RPMI7951 (cell line): ENCODE measurements around the gene RFT1. TPM values are rescaled to one million over a fixed set of nuclear protein-coding genes. Genes with fewer than 3 reads are reported as not detected.

Source experiments
- total RNA-seq: library from RNA; depleted of rRNA; stranded (reverse); fragments of >200 nt; shearing (Covaris generic); gene quantifications from 2 replicates; pipeline ENCODE4 v1.2.3, GENCODE V29; 2014; rRNA removed

The RFT1 gene
- total RNA-seq, 1 experiment from 2014 or later: 15.7 TPM

Other genes starting within 250 kb of the RFT1 start
- 10.5 and 12.1 TPM in 2 replicates for gene STIMATE, start 232.9 kb downstream of the RFT1 start, total RNA-seq
- 9.3 and 15.6 TPM in 2 replicates for gene SFMBT1, start 84.4 kb downstream of the RFT1 start, total RNA-seq
- 4.3 and 5.0 TPM in 2 replicates for gene PRKCD, start 30.8 kb upstream of the RFT1 start, total RNA-seq
- gene TKT, start 125.6 kb upstream of the RFT1 start, total RNA-seq: 761 and 779 TPM in 2 replicates
- gene DCP1A, start 217.1 kb upstream of the RFT1 start, total RNA-seq: 13.7 and 14.4 TPM in 2 replicates